PC-9 (cell line): ENCODE measurements around the gene NTNG1. TPM values are rescaled to one million over a fixed set of nuclear protein-coding genes. Genes with fewer than 3 reads are reported as not detected.

Experiments
- BruUV-seq: library from RNA; stranded (reverse); fragments of 400-500 nt; replicated peaks from 2 replicates; lab custom pipeline; 2021; lab: Mats Ljungman, UMichigan
- CTCF ChIA-PET: fragments of 300-600 bp; sonication (Branson Sonifier 250); formaldehyde crosslinking; loops from one replicate; lab custom pipeline; 2022; ENCODE audit warnings: antibody characterized with exemption; lab: Charles Lee
- POLR2A ChIA-PET: fragments of 300-600 bp; sonication (Branson Sonifier 250); formaldehyde crosslinking; loops from one replicate; lab custom pipeline; 2022; ENCODE audit warnings: antibody characterized with exemption; ENCODE audit not compliant: unreplicated experiment; lab: Charles Lee
- DNase-seq, 2 experiments: peaks; one replicate each; pipeline versions ENCODE4 v3.0.0 to v3.0.0-alpha.2; 2015 to 2022; ENCODE audit warnings: mixed read lengths in 1 of 2
- H2AFZ ChIP-seq: fragments of 200-600 bp; sonication (generic); 2 replicates; pipeline ENCODE4 v1.8.1; 2017; ENCODE audit warnings: antibody characterized with exemption
- H3F3A ChIP-seq: fragments of 200-600 bp; sonication (generic); 2 replicates; pipeline ENCODE4 v1.8.1; 2017; ENCODE audit warnings: antibody characterized with exemption, mild to moderate bottlenecking, low read depth; ENCODE audit not compliant: insufficient read depth
- H3K27ac ChIP-seq: fragments of 200-600 bp; sonication (generic); 2 replicates; pipeline ENCODE4 v1.6.1; 2016; ENCODE audit warnings: mixed run types
- H3K27me3 ChIP-seq: fragments of 200-600 bp; sonication (generic); 2 replicates; pipeline ENCODE4 v1.6.1; 2016; ENCODE audit warnings: low read depth, mixed run types; ENCODE audit not compliant: insufficient read depth
- H3K36me3 ChIP-seq: fragments of 200-600 bp; sonication (generic); 2 replicates; pipeline ENCODE4 v1.6.1; 2016; ENCODE audit warnings: low read depth, mixed run types
- H3K4me1 ChIP-seq: fragments of 200-600 bp; sonication (generic); replicated peaks from 2 replicates; pipeline ENCODE4 v1.6.1; 2016; ENCODE audit warnings: mixed run types; ENCODE audit not compliant: insufficient read depth
- H3K4me2 ChIP-seq: fragments of 200-600 bp; sonication (generic); 2 replicates; pipeline ENCODE4 v1.6.1; 2017; ENCODE audit warnings: mixed run types
- H3K4me3 ChIP-seq: fragments of 200-600 bp; sonication (generic); 2 replicates; pipeline ENCODE4 v1.6.1; 2016; ENCODE audit warnings: mixed run types
- H3K79me2 ChIP-seq: fragments of 200-600 bp; sonication (generic); 2 replicates; pipeline ENCODE4 v1.6.1; 2017; ENCODE audit warnings: low read depth, mixed run types
- H3K9me2 ChIP-seq: fragments of 200-600 bp; sonication (generic); 2 replicates; pipeline ENCODE4 v1.8.1; 2017; ENCODE audit warnings: mild to moderate bottlenecking; ENCODE audit not compliant: insufficient read depth
- H3K9me3 ChIP-seq: fragments of 200-600 bp; sonication (generic); 2 replicates; pipeline ENCODE4 v1.8.1; 2016; ENCODE audit warnings: low read depth; ENCODE audit not compliant: insufficient read depth
- H4K20me1 ChIP-seq: fragments of 200-600 bp; sonication (generic); 2 replicates; pipeline ENCODE4 v1.8.1; 2017; ENCODE audit not compliant: insufficient read depth
- EZH2 ChIP-seq: fragments of 200-600 bp; sonication (generic); IDR thresholded peaks from 2 replicates; pipeline ENCODE4 v1.8.0; 2017; ENCODE audit warnings: antibody characterized with exemption, low read depth
- intact Hi-C: fragments of 100-400 bp; cut with micrococcal nuclease; formaldehyde crosslinking; loops from one replicate; pipeline ENCODE4 v1.10.0; 2022; ENCODE audit not compliant: unreplicated experiment
- total RNA-seq: library from RNA; stranded (reverse); gene quantifications from 2 replicates; pipeline ENCODE4 v1.2.3, GENCODE V29; 2021
- TF ChIP-seq, protein P1 (sequence below): fragments of 200-600 bp; sonication (generic); conservative IDR thresholded peaks from 2 replicates; pipeline ENCODE4 v1.6.1; 2017; ENCODE audit warnings: mixed run types, antibody characterized with exemption, mild to moderate bottlenecking, moderate library complexity

The NTNG1 gene
- total RNA-seq, 1 experiment from 2014 or later: not detected

DNA sequence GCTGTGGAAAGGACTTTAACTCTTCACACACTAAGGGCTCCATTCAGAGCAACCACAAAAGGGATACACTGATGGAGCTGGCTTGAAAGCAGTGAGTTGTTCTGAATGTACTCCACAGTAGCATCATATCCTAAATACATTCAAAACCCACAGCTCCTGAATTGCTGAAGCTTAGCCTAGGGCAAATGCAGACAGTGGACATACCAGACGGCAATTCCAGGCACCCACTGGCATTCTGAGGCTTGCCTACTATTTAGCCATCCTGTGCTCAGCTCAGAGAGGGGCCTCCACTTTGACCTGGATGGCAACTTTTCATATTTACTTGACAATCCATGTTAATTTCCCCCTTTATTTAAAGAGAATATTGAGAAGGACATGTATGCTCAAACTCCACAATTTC, 303.5 kb downstream of the NTNG1 start:
- no peak overlapping the region for H3K4me3 ChIP-seq
- no peaks in the 10 kb centered on the region for H3K27me3 ChIP-seq
- no peaks in the 10 kb centered on the region for H3K9me3 ChIP-seq
- no peak for DNase-seq
- TF ChIP-seq, protein P1, sequence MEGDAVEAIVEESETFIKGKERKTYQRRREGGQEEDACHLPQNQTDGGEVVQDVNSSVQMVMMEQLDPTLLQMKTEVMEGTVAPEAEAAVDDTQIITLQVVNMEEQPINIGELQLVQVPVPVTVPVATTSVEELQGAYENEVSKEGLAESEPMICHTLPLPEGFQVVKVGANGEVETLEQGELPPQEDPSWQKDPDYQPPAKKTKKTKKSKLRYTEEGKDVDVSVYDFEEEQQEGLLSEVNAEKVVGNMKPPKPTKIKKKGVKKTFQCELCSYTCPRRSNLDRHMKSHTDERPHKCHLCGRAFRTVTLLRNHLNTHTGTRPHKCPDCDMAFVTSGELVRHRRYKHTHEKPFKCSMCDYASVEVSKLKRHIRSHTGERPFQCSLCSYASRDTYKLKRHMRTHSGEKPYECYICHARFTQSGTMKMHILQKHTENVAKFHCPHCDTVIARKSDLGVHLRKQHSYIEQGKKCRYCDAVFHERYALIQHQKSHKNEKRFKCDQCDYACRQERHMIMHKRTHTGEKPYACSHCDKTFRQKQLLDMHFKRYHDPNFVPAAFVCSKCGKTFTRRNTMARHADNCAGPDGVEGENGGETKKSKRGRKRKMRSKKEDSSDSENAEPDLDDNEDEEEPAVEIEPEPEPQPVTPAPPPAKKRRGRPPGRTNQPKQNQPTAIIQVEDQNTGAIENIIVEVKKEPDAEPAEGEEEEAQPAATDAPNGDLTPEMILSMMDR: no peak
- TF ChIP-seq EZH2: no peak
- H3K27ac ChIP-seq: no peak overlapping the region
- no peaks in the 10 kb centered on the region for H3K36me3 ChIP-seq
- intact Hi-C loops: no loop called here
- H3K9me2 ChIP-seq: no peaks in the 10 kb centered on the region
- POLR2A ChIA-PET: no interaction called here
- H2AFZ ChIP-seq: no peak overlapping the region
- no TSS peak for BruUV-seq
- H3F3A ChIP-seq: no peaks in the 10 kb centered on the region
- H3K79me2 ChIP-seq: no peaks in the 10 kb centered on the region
- H4K20me1 ChIP-seq: no peaks in the 10 kb centered on the region
- CTCF ChIA-PET: no interaction called here
- H3K4me1 ChIP-seq: no peaks in the 10 kb centered on the region
- no peak overlapping the region for H3K4me2 ChIP-seq

DNA sequence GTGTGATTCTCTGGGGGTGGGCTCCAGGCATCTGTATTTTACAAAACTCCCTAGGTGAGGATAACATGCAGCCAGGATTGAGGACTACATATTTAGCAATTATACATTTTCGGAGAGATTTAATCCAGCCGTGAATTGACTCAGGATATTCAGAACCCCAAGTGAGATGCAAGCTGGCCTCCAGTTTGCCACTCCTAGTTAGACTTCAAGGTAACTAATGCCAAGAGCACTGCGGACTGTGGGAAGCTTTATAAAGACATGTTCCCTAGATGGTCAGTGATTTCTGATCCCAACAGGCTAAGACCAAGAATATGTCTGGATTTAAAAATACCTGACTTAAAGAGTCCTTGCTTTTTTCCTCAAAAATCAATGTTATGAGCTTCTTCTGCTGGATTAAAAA, 308.5 kb downstream of the NTNG1 start:
- Histone ChIP-seq H3K4me1 (no peaks in the 10 kb centered on the region), H2AFZ (no peak overlapping the region), H3K9me3 (no peaks in the 10 kb centered on the region), H3K27me3 (no peaks in the 10 kb centered on the region), H3K9me2 (no peaks in the 10 kb centered on the region), H4K20me1 (no peaks in the 10 kb centered on the region), H3K79me2 (no peaks in the 10 kb centered on the region), H3K27ac (no peak overlapping the region), H3K36me3 (no peaks in the 10 kb centered on the region), H3K4me3 (no peak overlapping the region), H3K4me2 (no peak overlapping the region), H3F3A (no peaks in the 10 kb centered on the region)
- ChIA-PET CTCF (no interaction called here), POLR2A (no interaction called here)
- TF ChIP-seq EZH2: no peak
- TF ChIP-seq, protein P1: no peak
- no TSS peak for BruUV-seq
- intact Hi-C loops: no loop called here
- no peak for DNase-seq

DNA sequence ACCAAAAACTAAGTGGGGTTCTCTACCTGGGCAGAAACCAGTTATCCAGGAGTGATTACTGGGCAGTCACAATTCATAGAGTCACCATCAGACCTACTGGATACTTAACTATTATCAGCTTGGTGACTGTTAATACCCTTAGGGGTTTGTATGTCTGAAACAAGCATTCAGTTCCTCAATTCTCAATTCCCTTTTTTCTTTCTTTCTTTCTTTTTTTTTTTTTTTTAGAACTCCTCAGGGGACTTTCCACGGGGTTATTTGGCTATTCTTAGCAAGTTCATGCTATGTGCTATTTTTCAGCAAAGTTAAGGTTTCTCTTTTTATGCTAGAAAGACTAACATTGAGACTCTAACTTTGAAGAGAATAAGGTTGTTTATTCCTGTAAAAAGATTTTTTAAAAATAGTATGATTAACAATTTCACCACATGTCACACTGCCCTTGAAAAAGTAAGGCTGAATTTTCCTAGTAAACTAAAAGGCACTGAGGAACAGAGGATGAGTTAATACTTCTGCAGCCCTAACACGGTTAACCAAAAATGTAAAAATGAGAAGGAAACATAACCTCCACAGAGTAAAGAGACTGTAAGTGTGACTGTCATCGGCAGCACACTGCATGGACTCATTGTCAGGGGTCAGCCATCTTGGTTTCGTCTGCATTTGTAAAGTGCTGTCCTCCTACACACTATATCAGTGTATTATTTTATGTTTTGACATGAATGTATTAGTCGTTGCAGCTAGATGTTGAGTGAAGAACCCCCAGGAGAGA, 310.2 kb downstream of the NTNG1 start:
- no TSS peak for BruUV-seq
- Histone ChIP-seq H4K20me1 (no peaks in the 10 kb centered on the region), H3K27ac (no peak overlapping the region), H3K36me3 (no peaks in the 10 kb centered on the region), H3F3A (no peaks in the 10 kb centered on the region), H3K4me2 (no peak overlapping the region), H3K9me2 (no peaks in the 10 kb centered on the region), H3K4me3 (no peak overlapping the region), H3K4me1 (no peaks in the 10 kb centered on the region), H3K79me2 (no peaks in the 10 kb centered on the region), H3K27me3 (no peaks in the 10 kb centered on the region), H2AFZ (no peak overlapping the region), H3K9me3 (no peaks in the 10 kb centered on the region)
- no peak for DNase-seq
- ChIA-PET POLR2A (no interaction called here), CTCF (no interaction called here)
- TF ChIP-seq, protein P1: no peak
- TF ChIP-seq EZH2: no peak
- intact Hi-C loops: no loop called here
